ENCODE data around the gene PEAK1.
A peak's percentile ranks its signal among the peaks of the same experiment; 100 is the strongest.

PEAK1 gene, protein sequence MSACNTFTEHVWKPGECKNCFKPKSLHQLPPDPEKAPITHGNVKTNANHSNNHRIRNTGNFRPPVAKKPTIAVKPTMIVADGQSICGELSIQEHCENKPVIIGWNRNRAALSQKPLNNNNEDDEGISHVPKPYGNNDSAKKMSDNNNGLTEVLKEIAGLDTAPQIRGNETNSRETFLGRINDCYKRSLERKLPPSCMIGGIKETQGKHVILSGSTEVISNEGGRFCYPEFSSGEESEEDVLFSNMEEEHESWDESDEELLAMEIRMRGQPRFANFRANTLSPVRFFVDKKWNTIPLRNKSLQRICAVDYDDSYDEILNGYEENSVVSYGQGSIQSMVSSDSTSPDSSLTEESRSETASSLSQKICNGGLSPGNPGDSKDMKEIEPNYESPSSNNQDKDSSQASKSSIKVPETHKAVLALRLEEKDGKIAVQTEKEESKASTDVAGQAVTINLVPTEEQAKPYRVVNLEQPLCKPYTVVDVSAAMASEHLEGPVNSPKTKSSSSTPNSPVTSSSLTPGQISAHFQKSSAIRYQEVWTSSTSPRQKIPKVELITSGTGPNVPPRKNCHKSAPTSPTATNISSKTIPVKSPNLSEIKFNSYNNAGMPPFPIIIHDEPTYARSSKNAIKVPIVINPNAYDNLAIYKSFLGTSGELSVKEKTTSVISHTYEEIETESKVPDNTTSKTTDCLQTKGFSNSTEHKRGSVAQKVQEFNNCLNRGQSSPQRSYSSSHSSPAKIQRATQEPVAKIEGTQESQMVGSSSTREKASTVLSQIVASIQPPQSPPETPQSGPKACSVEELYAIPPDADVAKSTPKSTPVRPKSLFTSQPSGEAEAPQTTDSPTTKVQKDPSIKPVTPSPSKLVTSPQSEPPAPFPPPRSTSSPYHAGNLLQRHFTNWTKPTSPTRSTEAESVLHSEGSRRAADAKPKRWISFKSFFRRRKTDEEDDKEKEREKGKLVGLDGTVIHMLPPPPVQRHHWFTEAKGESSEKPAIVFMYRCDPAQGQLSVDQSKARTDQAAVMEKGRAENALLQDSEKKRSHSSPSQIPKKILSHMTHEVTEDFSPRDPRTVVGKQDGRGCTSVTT (N-terminal part only)

DNA sequence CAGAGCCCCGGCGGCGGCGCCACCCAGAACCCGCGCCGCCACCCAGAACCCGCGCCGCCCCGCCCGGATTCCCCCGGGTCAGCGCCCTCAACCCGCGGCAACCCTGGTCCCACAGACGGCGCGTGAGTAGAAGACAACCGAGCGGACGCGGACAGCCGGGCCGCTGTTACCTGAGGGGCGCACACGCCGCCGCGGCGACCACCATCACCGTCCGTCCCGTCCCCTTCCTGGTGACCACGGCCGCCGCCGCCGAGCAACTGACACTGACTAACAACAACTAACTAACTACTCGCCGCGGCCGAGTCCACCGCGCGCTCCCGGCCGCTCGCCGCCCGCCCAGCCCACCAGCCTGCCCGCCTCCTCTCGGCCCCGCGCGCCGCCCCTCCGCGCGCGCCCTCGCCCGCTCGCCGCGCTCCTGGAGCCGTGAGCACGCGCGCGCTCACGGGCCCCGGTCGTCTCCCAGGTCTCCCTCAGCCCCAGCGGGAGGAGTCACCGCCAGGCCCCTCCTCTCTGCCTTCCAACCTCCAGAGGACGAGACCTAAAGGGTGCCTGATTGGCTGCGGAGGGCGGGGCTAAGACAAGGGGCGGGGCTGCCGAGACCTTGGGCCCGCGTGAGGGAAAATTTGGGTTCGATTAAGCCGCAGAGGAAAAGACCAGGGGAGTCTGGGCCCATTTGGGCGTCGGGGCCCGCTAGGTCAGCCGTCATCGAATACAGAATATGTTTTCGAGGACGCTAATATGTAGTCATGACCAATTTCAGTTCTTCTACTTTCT, at the start of gene PEAK1:
Gene PEAK1 (minus strand): TSS at position 269 of the 774 bp plus-strand sequence. CDS start 238,178 bp downstream, outside the sequence.
- TF ChIP-seq, protein P1, sequence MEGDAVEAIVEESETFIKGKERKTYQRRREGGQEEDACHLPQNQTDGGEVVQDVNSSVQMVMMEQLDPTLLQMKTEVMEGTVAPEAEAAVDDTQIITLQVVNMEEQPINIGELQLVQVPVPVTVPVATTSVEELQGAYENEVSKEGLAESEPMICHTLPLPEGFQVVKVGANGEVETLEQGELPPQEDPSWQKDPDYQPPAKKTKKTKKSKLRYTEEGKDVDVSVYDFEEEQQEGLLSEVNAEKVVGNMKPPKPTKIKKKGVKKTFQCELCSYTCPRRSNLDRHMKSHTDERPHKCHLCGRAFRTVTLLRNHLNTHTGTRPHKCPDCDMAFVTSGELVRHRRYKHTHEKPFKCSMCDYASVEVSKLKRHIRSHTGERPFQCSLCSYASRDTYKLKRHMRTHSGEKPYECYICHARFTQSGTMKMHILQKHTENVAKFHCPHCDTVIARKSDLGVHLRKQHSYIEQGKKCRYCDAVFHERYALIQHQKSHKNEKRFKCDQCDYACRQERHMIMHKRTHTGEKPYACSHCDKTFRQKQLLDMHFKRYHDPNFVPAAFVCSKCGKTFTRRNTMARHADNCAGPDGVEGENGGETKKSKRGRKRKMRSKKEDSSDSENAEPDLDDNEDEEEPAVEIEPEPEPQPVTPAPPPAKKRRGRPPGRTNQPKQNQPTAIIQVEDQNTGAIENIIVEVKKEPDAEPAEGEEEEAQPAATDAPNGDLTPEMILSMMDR (conservative IDR thresholded peaks at IDR 0.05; ENCODE audit: low read depth, low read length) = no peak
- DNase-seq (ENCODE audit: low read depth) = peak; percentile 99
- H3K4me3 ChIP-seq (ENCODE audit: low read depth, low read length) = peak within 1 kb of the TSS; percentile 88

DNA sequence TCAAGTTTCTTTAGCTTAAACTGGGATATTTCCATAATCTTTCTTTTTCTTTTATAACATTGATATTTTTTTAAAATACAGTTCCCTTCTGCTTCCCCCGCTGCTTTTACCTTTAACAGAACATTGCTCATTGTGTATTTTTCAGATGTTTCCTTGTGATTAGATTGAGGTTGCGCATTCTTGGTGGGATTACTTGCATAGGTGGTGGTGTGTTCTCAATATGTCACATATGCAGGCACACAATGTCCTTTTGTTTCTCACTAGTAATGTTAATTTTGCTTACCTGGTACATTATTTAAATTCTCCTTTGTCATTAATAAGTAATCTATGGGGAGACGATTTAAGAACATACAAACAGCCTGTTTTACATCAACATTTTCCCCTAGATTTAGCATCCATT, 49.0 kb upstream of the PEAK1 start:
- DNase-seq (ENCODE audit: low read depth) = no peak
- TF ChIP-seq, protein P1 (conservative IDR thresholded peaks at IDR 0.05; ENCODE audit: low read depth, low read length) = no peak
- no peak overlapping the region for H3K4me3 ChIP-seq (ENCODE audit: low read depth, low read length)

DNA sequence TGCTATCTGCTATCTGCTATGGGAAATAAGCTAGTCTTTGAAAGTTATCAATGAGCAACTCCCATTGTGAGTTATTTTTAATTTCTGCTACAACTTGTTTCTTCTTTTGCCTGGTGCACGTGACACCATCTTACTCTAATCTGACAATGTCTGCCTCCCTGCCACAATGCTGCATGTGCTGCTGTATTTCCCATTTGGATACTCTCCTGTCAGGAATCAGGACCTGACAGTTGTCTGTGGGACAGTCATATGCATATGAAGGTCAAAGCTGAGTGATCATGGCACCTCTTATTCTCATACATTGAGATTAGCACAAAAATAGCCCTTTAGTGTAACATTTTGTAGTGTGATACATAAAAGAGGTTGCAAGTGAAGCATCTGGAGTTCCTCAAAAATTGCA, 46.6 kb upstream of the PEAK1 start:
- DNase-seq (ENCODE audit: low read depth) = no peak
- TF ChIP-seq, protein P1 (conservative IDR thresholded peaks at IDR 0.05; ENCODE audit: low read depth, low read length) = no peak
- no peak overlapping the region for H3K4me3 ChIP-seq (ENCODE audit: low read depth, low read length)

DNA sequence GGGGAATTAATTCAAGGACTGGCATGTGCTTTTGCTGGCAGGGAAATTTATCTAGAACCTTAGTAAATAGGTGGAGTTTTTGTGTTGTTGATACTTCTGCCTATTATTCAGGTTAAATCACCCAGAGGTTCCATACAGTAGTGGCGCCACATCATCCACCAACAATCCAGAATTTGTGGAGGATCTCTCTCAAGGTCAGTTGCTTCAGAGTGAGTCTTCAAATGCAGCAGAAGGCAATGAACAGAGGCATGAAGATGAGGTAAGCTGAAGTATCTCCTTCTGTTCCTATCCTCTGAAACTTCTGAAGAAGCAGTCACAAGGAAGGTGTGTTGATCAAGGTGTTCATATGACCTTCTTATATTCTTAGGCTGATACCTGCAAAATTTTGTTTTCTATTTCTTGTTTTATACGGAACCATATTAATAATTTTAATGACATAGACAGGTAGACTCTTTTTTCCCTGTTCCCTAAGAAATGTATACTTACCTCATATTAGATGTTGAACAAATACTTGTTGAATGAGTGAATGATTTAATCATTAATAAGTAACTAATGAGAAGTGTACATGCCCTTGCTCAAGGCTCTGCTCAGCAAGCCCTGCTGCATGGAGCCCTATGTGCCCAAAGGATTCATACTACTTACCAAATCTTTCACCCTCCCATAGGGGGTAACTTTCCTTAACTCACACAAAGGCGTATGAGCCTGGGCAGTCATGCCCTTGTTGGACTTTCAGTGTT, 44.4 kb upstream of the PEAK1 start:
- TF ChIP-seq, protein P1 (conservative IDR thresholded peaks at IDR 0.05; ENCODE audit: low read depth, low read length) = no peak
- DNase-seq (ENCODE audit: low read depth) = no peak

DNA sequence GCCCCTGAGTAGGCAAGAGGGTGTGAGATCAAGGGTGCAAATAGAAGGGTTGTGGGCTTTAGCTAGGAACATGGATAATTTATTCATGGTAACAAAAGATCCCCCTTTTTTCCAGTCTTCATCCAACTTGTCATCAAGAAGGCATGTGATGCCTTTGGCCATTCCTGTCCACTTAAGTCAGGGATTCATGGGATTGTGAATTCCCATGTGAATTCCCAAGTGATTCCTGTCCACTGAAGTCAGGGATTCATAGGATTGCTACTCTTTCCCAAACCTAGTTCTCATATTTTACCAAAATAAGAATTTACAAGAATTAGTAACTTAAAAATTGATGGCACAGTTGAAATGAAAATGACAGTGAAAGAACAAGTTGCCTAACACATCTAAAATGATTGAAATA, 41.6 kb upstream of the PEAK1 start:
- H3K4me3 ChIP-seq (ENCODE audit: low read depth, low read length) = no peak overlapping the region
- no peak for DNase-seq (ENCODE audit: low read depth)
- TF ChIP-seq, protein P1 (conservative IDR thresholded peaks at IDR 0.05; ENCODE audit: low read depth, low read length) = no peak

More for the DNA sequence above, 44.4 kb upstream of the PEAK1 start:
- H3K4me3 ChIP-seq (ENCODE audit: low read depth, low read length) = no peak overlapping the region

DNA sequence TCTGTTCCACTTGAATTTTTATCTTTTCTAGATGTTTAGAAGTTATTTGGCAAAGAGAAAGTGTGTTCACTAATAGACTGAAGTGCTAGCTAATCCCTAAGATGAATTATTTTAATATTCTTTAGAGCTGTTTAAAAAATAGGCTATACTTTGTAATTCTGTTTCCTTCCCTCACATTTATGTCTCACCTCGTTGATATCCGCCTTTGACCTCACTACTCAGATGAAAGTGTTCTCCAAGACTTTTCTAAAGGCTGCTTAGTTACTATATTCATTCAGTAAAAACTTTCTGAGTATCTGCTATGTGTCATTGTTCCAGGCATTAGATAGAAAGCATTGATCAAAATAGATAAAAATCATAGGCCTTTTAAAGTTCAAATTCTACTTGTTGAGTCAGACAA, 39.1 kb upstream of the PEAK1 start:
- no peak for DNase-seq (ENCODE audit: low read depth)
- TF ChIP-seq, protein P1 (conservative IDR thresholded peaks at IDR 0.05; ENCODE audit: low read depth, low read length) = no peak
- no peak overlapping the region for H3K4me3 ChIP-seq (ENCODE audit: low read depth, low read length)
